ENCODE measurements around the gene FIG4. TPM values are rescaled to one million over a fixed set of nuclear protein-coding genes. Genes with fewer than 3 reads are reported as not detected.

The FIG4 gene
- total RNA-seq, 1 experiment from 2014 or later: 15.7 TPM

- Histone ChIP-seq H3K36me3 (ENCODE audit: control insufficient read depth in 1 of 2, insufficient read depth in 2 of 2, low read length in 2 of 2) (no peaks in the 10 kb centered on the region), H3K9me2 (ENCODE audit: insufficient read depth) (no peaks in the 10 kb centered on the region), H3K9me3 (ENCODE audit: control insufficient read depth in 1 of 2, insufficient read depth in 1 of 2, low read depth in 1 of 2, low read length in 2 of 2) (no peaks in the 10 kb centered on the region), H3K27me3 (ENCODE audit: insufficient read depth, low read length) (no peaks in the 10 kb centered on the region), H4K20me1 (ENCODE audit: insufficient read depth) (no peaks in the 10 kb centered on the region), H3K4me3 (replicated peaks in 1 of 2; ENCODE audit: low read depth in 1 of 2, low read length in 2 of 2) (no peak overlapping the region), H3K79me2 (ENCODE audit: insufficient read depth, low read length) (no peaks in the 10 kb centered on the region), H3K4me2 (ENCODE audit: low read length) (no peak overlapping the region), H3K4me1 (ENCODE audit: control insufficient read depth in 1 of 2, insufficient read depth in 2 of 2, low read length in 2 of 2) (no peaks in the 10 kb centered on the region), H3K27ac (ENCODE audit: low read depth, low read length) (no peak overlapping the region), H3K9ac (ENCODE audit: low read length) (no peak overlapping the region), H2AFZ (ENCODE audit: low read depth, low read length, poor library complexity, severe bottlenecking) (no peak overlapping the region)
- TF ChIP-seq MAX (IDR thresholded peaks at IDR 0.05) (no peak), CBX3 (IDR thresholded peaks at IDR 0.05; ENCODE audit: low read depth) (no peak), TCF7L2 (IDR thresholded peaks at IDR 0.05; ENCODE audit: borderline replicate concordance, extremely low read depth, insufficient read depth, insufficient read length) (no peak), SRF (IDR thresholded peaks at IDR 0.05; ENCODE audit: low read depth) (no peak), EZH2phosphoT487 (IDR thresholded peaks at IDR 0.05; ENCODE audit: borderline replicate concordance) (no peak), SP1 (IDR thresholded peaks at IDR 0.05; ENCODE audit: low read depth) (no peak), EGR1 (IDR thresholded peaks at IDR 0.05; ENCODE audit: low read depth) (no peak), RAD21 (IDR thresholded peaks at IDR 0.05; ENCODE audit: low read depth) (no peak), ZFX (IDR thresholded peaks at IDR 0.05) (no peak), FOSL1 (IDR thresholded peaks at IDR 0.05; ENCODE audit: low read depth) (no peak), POLR2AphosphoS5 (IDR thresholded peaks at IDR 0.05; ENCODE audit: low read depth, low read length) (no peak), CEBPB (IDR thresholded peaks at IDR 0.05; ENCODE audit: low read depth) (no peak), YY1 (IDR thresholded peaks at IDR 0.05; ENCODE audit: extremely low read depth, insufficient replicate concordance, low read depth, low read length) (no peak), ZNF274 (IDR thresholded peaks at IDR 0.05; ENCODE audit: low read depth, low read length) (no peak), POLR2A (IDR thresholded peaks at IDR 0.05; ENCODE audit: borderline replicate concordance, extremely low read depth, insufficient read depth, insufficient read length) (no peak), ELF1 (IDR thresholded peaks at IDR 0.05; ENCODE audit: borderline replicate concordance, low read depth) (no peak)
- TF ChIP-seq, protein P1, sequence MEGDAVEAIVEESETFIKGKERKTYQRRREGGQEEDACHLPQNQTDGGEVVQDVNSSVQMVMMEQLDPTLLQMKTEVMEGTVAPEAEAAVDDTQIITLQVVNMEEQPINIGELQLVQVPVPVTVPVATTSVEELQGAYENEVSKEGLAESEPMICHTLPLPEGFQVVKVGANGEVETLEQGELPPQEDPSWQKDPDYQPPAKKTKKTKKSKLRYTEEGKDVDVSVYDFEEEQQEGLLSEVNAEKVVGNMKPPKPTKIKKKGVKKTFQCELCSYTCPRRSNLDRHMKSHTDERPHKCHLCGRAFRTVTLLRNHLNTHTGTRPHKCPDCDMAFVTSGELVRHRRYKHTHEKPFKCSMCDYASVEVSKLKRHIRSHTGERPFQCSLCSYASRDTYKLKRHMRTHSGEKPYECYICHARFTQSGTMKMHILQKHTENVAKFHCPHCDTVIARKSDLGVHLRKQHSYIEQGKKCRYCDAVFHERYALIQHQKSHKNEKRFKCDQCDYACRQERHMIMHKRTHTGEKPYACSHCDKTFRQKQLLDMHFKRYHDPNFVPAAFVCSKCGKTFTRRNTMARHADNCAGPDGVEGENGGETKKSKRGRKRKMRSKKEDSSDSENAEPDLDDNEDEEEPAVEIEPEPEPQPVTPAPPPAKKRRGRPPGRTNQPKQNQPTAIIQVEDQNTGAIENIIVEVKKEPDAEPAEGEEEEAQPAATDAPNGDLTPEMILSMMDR (IDR thresholded peaks at IDR 0.05 in 2 of 3, conservative IDR thresholded peaks at IDR 0.05 in 1 of 3; ENCODE audit: borderline replicate concordance in 1 of 3, insufficient read depth in 1 of 3, low read depth in 2 of 3, low read length in 2 of 3): no peak
- no peak for ATAC-seq
- no TSS peak for BruUV-seq (replicated peaks)
- CTCF ChIA-PET: no interaction called here
- RAD21 ChIA-PET (ENCODE audit: low non-redundant PET in 1 of 2, low total read pairs in 2 of 2, uncharacterized antibody in 2 of 2, unreplicated experiment in 2 of 2): no interaction called here
- intact Hi-C loops (cut with micrococcal nuclease): no loop called here
- DNase-seq (ENCODE audit: low read depth, low spot score): no peak
- POLR2A ChIA-PET: no interaction called here
Observed at GRCh38 chr6:109766167-109766566, 75.1 kb downstream of the FIG4 start.

Measured in HCT116 (cell line).